Vagina (tissue), 2 donors: ENCODE data around the gene PLEKHA4. TPM values are rescaled to one million over a fixed set of nuclear protein-coding genes. Genes with fewer than 3 reads are reported as not detected.

Experiments used
- DNase-seq, 2 donors: peaks; one replicate each; pipeline ENCODE4 v3.0.0-alpha.2; 2017; ENCODE audit errors: extremely low spot score in 2 of 2
- H3K27ac ChIP-seq: fragments of 200-600 bp; sonication (generic); one replicate; pipeline ENCODE4 v1.5.1; 2019
- H3K27me3 ChIP-seq: fragments of 200-600 bp; sonication (generic); one replicate; pipeline ENCODE4 v1.5.1; 2019
- H3K36me3 ChIP-seq, 2 donors: fragments of 200-600 bp; sonication (generic); one replicate each; pipeline ENCODE4 v1.5.1; 2017 to 2019
- H3K4me1 ChIP-seq: fragments of 200-600 bp; sonication (generic); one replicate; pipeline ENCODE4 v1.5.1; 2019
- H3K4me3 ChIP-seq, 2 donors: fragments of 200-600 bp; sonication (generic); 1 replicate in 1 of 2; 2 replicates in 1 of 2; pipeline ENCODE4 v1.5.1; 2016 to 2019
- H3K9me3 ChIP-seq: fragments of 200-600 bp; sonication (generic); one replicate; pipeline ENCODE4 v1.5.1; 2019
- CTCF ChIP-seq, 3 experiments: fragments of 450-650 bp in 2 of 3; fragments of 200-600 bp in 1 of 3; sonication (generic) in 1 of 3; IDR thresholded peaks; one replicate each; pipeline ENCODE4 v1.5.1; 2017 to 2019; ENCODE audit warnings: antibody characterized with exemption in 3 of 3, mild to moderate bottlenecking in 2 of 3, moderate library complexity in 2 of 3
- POLR2A ChIP-seq, 2 donors: fragments of 450-650 bp; IDR thresholded peaks; one replicate each; pipeline ENCODE4 v1.6.1; 2017; ENCODE audit warnings: antibody characterized with exemption in 2 of 2, mild to moderate bottlenecking in 2 of 2, moderate library complexity in 2 of 2
- POLR2AphosphoS5 ChIP-seq, 2 donors: sonication (generic); formaldehyde crosslinking; IDR thresholded peaks; one replicate each; pipeline ENCODE4 v1.9.0; 2017; ENCODE audit warnings: antibody characterized with exemption in 2 of 2, mild to moderate bottlenecking in 2 of 2, low read depth in 1 of 2; ENCODE audit not compliant: insufficient read depth in 1 of 2
- intact Hi-C: fragments of 100-400 bp; cut with DNase I; formaldehyde crosslinking; loops from one replicate; pipeline ENCODE4 v1.15.1; 2023
- total RNA-seq: library from RNA; depleted of rRNA; stranded (reverse); fragments of >200 nt; gene quantifications from one replicate; pipeline ENCODE4 v1.2.3, GENCODE V29; 2016

The PLEKHA4 gene
- total RNA-seq, 1 donor from 2014 or later: 37.1 TPM

- Histone ChIP-seq H3K36me3 (no peaks in the 10 kb centered on the region), H3K27ac (no peak overlapping the region), H3K27me3 (no peaks in the 10 kb centered on the region), H3K4me1 (peaks cover 16% of the 10 kb centered on the region), H3K9me3 (no peaks in the 10 kb centered on the region), H3K4me3 (no peak overlapping the region)
- DNase-seq: no peak
- no peak for TF ChIP-seq CTCF (IDR thresholded peaks at IDR 0.05)
- TF ChIP-seq POLR2AphosphoS5 (IDR thresholded peaks at IDR 0.05; ENCODE audit: insufficient read depth in 1 of 2, low read depth in 1 of 2): no peak
- TF ChIP-seq POLR2A (IDR thresholded peaks at IDR 0.05): no peak
- intact Hi-C loops: no loop called here
Observed at GRCh38 chr19:48822514-48822913, 45.9 kb downstream of the PLEKHA4 start.

GRCh38 chr19:48821633-48822032, 46.8 kb downstream of the PLEKHA4 start:
- no peak overlapping the region for H3K4me3 ChIP-seq
- H3K27ac ChIP-seq: no peak overlapping the region
- no peaks in the 10 kb centered on the region for H3K27me3 ChIP-seq
- DNase-seq: no peak
- H3K36me3 ChIP-seq: no peaks in the 10 kb centered on the region
- no peak for TF ChIP-seq POLR2A (IDR thresholded peaks at IDR 0.05)
- TF ChIP-seq POLR2AphosphoS5 (IDR thresholded peaks at IDR 0.05; ENCODE audit: insufficient read depth in 1 of 2, low read depth in 1 of 2): no peak
- no peak for TF ChIP-seq CTCF (IDR thresholded peaks at IDR 0.05)
- H3K4me1 ChIP-seq: peaks cover 16% of the 10 kb centered on the region
- intact Hi-C loops: no loop called here
- H3K9me3 ChIP-seq: no peaks in the 10 kb centered on the region

- Histone ChIP-seq H3K9me3 (no peaks in the 10 kb centered on the region), H3K4me3 (no peak overlapping the region), H3K36me3 (no peaks in the 10 kb centered on the region), H3K27me3 (no peaks in the 10 kb centered on the region), H3K27ac (peak overlapping the region; percentile 72), H3K4me1 (peaks cover 16% of the 10 kb centered on the region)
- intact Hi-C loops: no loop called here
- TF ChIP-seq POLR2AphosphoS5 (IDR thresholded peaks at IDR 0.05; ENCODE audit: insufficient read depth in 1 of 2, low read depth in 1 of 2) (peak; percentile 90 to 96), CTCF (IDR thresholded peaks at IDR 0.05) (no peak), POLR2A (IDR thresholded peaks at IDR 0.05) (no peak)
- peak in 1 of 2 donors; percentile 97 for DNase-seq
Observed at GRCh38 chr19:48819366-48819816, 49.0 kb downstream of the PLEKHA4 start.

GRCh38 chr19:48818234-48818820, 50.1 kb downstream of the PLEKHA4 start:
- H3K36me3 ChIP-seq: no peaks in the 10 kb centered on the region
- no peak for TF ChIP-seq POLR2AphosphoS5 (IDR thresholded peaks at IDR 0.05; ENCODE audit: insufficient read depth in 1 of 2, low read depth in 1 of 2)
- TF ChIP-seq POLR2A (IDR thresholded peaks at IDR 0.05): no peak
- TF ChIP-seq CTCF (IDR thresholded peaks at IDR 0.05): no peak
- H3K27ac ChIP-seq: peak overlapping the region; percentile 72
- peaks cover 16% of the 10 kb centered on the region for H3K4me1 ChIP-seq
- intact Hi-C loops: no loop called here
- no peak for DNase-seq
- no peak overlapping the region for H3K4me3 ChIP-seq
- H3K27me3 ChIP-seq: no peaks in the 10 kb centered on the region
- H3K9me3 ChIP-seq: no peaks in the 10 kb centered on the region

- Histone ChIP-seq H3K4me1 (peaks cover 19% of the 10 kb centered on the region), H3K27ac (no peak overlapping the region), H3K36me3 (no peaks in the 10 kb centered on the region), H3K9me3 (no peaks in the 10 kb centered on the region), H3K27me3 (no peaks in the 10 kb centered on the region), H3K4me3 (no peak overlapping the region)
- intact Hi-C loops: no loop called here
- TF ChIP-seq POLR2A (IDR thresholded peaks at IDR 0.05): no peak
- no peak for TF ChIP-seq CTCF (IDR thresholded peaks at IDR 0.05)
- no peak for DNase-seq
Observed at GRCh38 chr19:48817585-48818124, 50.8 kb downstream of the PLEKHA4 start.
